A549 (cell line): Measurements from ENCODE around the gene HPGDS. TPM values are rescaled to one million over a fixed set of nuclear protein-coding genes. Genes with fewer than 3 reads are reported as not detected.

Experiments used
- ATAC-seq, 2 experiments: fragments of 200-7000 bp in 1 of 2; fragments of >200 bp in 1 of 2; cut with Nextera tagmentation in 1 of 2; cut with Tn5 transposase in 1 of 2; 3 replicates each; pipeline versions ENCODE4 v1.8.0 to v1.9.1; 2018 to 2020; ENCODE audit warnings: mild to moderate bottlenecking in 1 of 2, moderate library complexity in 1 of 2
- CTCF ChIA-PET: fragments of 300-600 bp; sonication (Branson Sonifier 250); formaldehyde crosslinking; extraction: SDS; loops from one replicate; lab custom pipeline; 2021; ENCODE audit warnings: antibody characterized with exemption, inconsistent platforms; lab: Yijun Ruan, JAX
- POLR2A ChIA-PET: fragments of 350-600 bp; formaldehyde crosslinking; extraction: SDS; loops from one replicate; lab custom pipeline; 2021; ENCODE audit warnings: antibody characterized with exemption, inconsistent platforms; lab: Yijun Ruan, JAX
- DNase-seq, 2 experiments: peaks; one replicate each; pipeline versions ENCODE4 v3.0.0 to v3.0.0-alpha.2; 2011 to 2016; ENCODE audit warnings: low read depth in 1 of 2, low spot score in 1 of 2
- FAIRE-seq: peaks from 2 replicates; lab custom pipeline; 2011; peaks lifted over from hg19 to GRCh38; lab: Jason Lieb, UNC
- H3K27ac ChIP-seq, 2 experiments: fragments of >200 bp; sonication (Bioruptor Twin); formaldehyde crosslinking; 3 replicates each; pipeline ENCODE4 v1.5.1; 2016 to 2017
- H3K4me1 ChIP-seq: fragments of >200 bp; sonication (Bioruptor Twin); formaldehyde crosslinking; 3 replicates; pipeline ENCODE4 v1.6.1; 2016
- H3K4me2 ChIP-seq: fragments of >200 bp; sonication (Bioruptor Twin); formaldehyde crosslinking; 3 replicates; pipeline ENCODE4 v1.6.1; 2016
- H3K4me3 ChIP-seq: fragments of >200 bp; sonication (Bioruptor Twin); formaldehyde crosslinking; 3 replicates; pipeline ENCODE4 v1.5.1; 2016
- H3K9me3 ChIP-seq: fragments of >200 bp; sonication (Bioruptor Twin); formaldehyde crosslinking; 3 replicates; pipeline ENCODE4 v1.6.1; 2016
- CBX2 ChIP-seq: fragments of 200-600 bp; sonication (generic); IDR thresholded peaks from 2 replicates; pipeline ENCODE4 v1.6.1; 2016; ENCODE audit warnings: low read depth, mild to moderate bottlenecking, borderline replicate concordance
- CBX8 ChIP-seq: fragments of 200-600 bp; sonication (generic); IDR thresholded peaks from 2 replicates; pipeline ENCODE4 v1.6.1; 2016
- CEBPB ChIP-seq, 2 experiments: fragments of >200 bp in 1 of 2; sonication (Bioruptor Twin) in 1 of 2; formaldehyde crosslinking in 1 of 2; IDR thresholded peaks; 2 replicates each; pipeline ENCODE4 v1.6.1; 2012 to 2016
- CHD2 ChIP-seq: fragments of 150-350 bp; IDR thresholded peaks from 2 replicates; pipeline ENCODE4 v1.6.1; 2014; ENCODE audit warnings: low read length; ENCODE audit not compliant: partially characterized antibody
- CHD4 ChIP-seq: fragments of 200-600 bp; sonication (generic); IDR thresholded peaks from 2 replicates; pipeline ENCODE4 v1.6.1; 2016; ENCODE audit warnings: antibody characterized with exemption, mild to moderate bottlenecking, borderline replicate concordance
- ESRRA ChIP-seq: fragments of 150-350 bp; IDR thresholded peaks from 2 replicates; pipeline ENCODE4 v1.6.1; 2014; ENCODE audit warnings: mild to moderate bottlenecking, low read length, borderline replicate concordance
- FOSB ChIP-seq: fragments of 250-450 bp; sonication (Bioruptor Pico); IDR thresholded peaks from 2 replicates; pipeline ENCODE4 v1.5.0; 2020; ENCODE audit warnings: mild to moderate bottlenecking, moderate library complexity
- FOXS1 ChIP-seq: fragments of 250-450 bp; sonication (Bioruptor Pico); IDR thresholded peaks from 2 replicates; pipeline ENCODE4 v1.5.0; 2020; ENCODE audit warnings: mild to moderate bottlenecking, moderate library complexity
- HDAC2 ChIP-seq: fragments of 200-600 bp; sonication (generic); IDR thresholded peaks from 2 replicates; pipeline ENCODE4 v1.6.1; 2016
- HOXA7 ChIP-seq: fragments of 250-450 bp; sonication (Bioruptor Pico); IDR thresholded peaks from 2 replicates; pipeline ENCODE4 v1.5.0; 2020; ENCODE audit warnings: mild to moderate bottlenecking, moderate library complexity
- JUNB ChIP-seq: fragments of >200 bp; sonication (Bioruptor Twin); formaldehyde crosslinking; IDR thresholded peaks from 2 replicates; pipeline ENCODE4 v1.6.1; 2016
- KDM1A ChIP-seq: fragments of 200-600 bp; sonication (generic); IDR thresholded peaks from 2 replicates; pipeline ENCODE4 v1.6.1; 2016; ENCODE audit warnings: low read depth, mild to moderate bottlenecking
- MYC ChIP-seq: IDR thresholded peaks from 2 replicates; pipeline ENCODE4 v1.6.1; 2012; ENCODE audit warnings: mild to moderate bottlenecking, inconsistent platforms, low read length, improper control_type of control experiment, borderline replicate concordance
- NR3C1 ChIP-seq: fragments of >200 bp; sonication (Bioruptor Twin); formaldehyde crosslinking; IDR thresholded peaks from 3 replicates; pipeline ENCODE4 v1.6.1; 2017
- POLR2A ChIP-seq: IDR thresholded peaks from 2 replicates; pipeline ENCODE4 v1.6.1; 2012; ENCODE audit warnings: mild to moderate bottlenecking, low read length
- RAD21 ChIP-seq, 2 experiments: fragments of >200 bp in 1 of 2; sonication (Bioruptor Twin) in 1 of 2; formaldehyde crosslinking in 1 of 2; IDR thresholded peaks in 1 of 2; conservative IDR thresholded peaks in 1 of 2; 2 replicates in 1 of 2; 3 replicates in 1 of 2; pipeline ENCODE4 v1.6.1; 2012 to 2018; ENCODE audit warnings: inconsistent platforms in 1 of 2
- RARB ChIP-seq: fragments of 250-450 bp; sonication (Bioruptor Pico); IDR thresholded peaks from 2 replicates; pipeline ENCODE4 v1.8.0; 2021; ENCODE audit warnings: mild to moderate bottlenecking, moderate library complexity
- RFX5 ChIP-seq: fragments of 450-650 bp; IDR thresholded peaks from 2 replicates; pipeline ENCODE4 v1.7.1; 2014; ENCODE audit warnings: antibody characterized with exemption, mild to moderate bottlenecking, moderate library complexity
- SMC3 ChIP-seq: fragments of >200 bp; sonication (Bioruptor Twin); formaldehyde crosslinking; IDR thresholded peaks from 3 replicates; pipeline ENCODE4 v1.6.1; 2018; ENCODE audit warnings: inconsistent platforms
- ZC3H11A ChIP-seq: fragments of 450-650 bp; IDR thresholded peaks from 2 replicates; pipeline ENCODE4 v1.6.1; 2014; ENCODE audit warnings: antibody characterized with exemption, mild to moderate bottlenecking
- ZFP36 ChIP-seq: fragments of 450-650 bp; IDR thresholded peaks from 2 replicates; pipeline ENCODE4 v1.6.1; 2014; ENCODE audit warnings: borderline replicate concordance; ENCODE audit not compliant: partially characterized antibody
- WGBS: methylation state at CpG from one replicate; pipeline ENCODE4 v1.1.6; 2017; ENCODE audit errors: missing lambda C conversion rate; 5-methylcytosine and 5-hydroxymethylcytosine counted together
- polyA plus RNA-seq, 4 experiments: library from polyadenylated mRNA; depleted of rRNA in 3 of 4; stranded (reverse); fragments of >200 nt; fragmentation: RNase III in 1 of 4; extraction: RNeasy Plus Mini Kit Qiagen cat#74134 plus additional on column Dnase treatment in 1 of 4; gene quantifications; 2 replicates in 3 of 4; 3 replicates in 1 of 4; pipeline ENCODE4 v1.2.3, GENCODE V29; 2011 to 2017
- TF ChIP-seq, protein P1 (sequence below): fragments of >200 bp; sonication (Bioruptor Twin); formaldehyde crosslinking; IDR thresholded peaks from 3 replicates; pipeline ENCODE4 v1.5.1; 2016
- TF ChIP-seq, protein P2 (sequence below): fragments of >200 bp; sonication (Bioruptor Twin); formaldehyde crosslinking; IDR thresholded peaks from 3 replicates; pipeline ENCODE4 v1.6.1; 2016
- TF ChIP-seq, protein P3 (sequence below): IDR thresholded peaks from 2 replicates; pipeline ENCODE4 v1.6.1; 2012
- TF ChIP-seq, protein P4 (sequence below): fragments of 450-650 bp; IDR thresholded peaks from 2 replicates; pipeline ENCODE4 v1.6.1; 2014; ENCODE audit warnings: antibody characterized with exemption

HPGDS gene
- polyA plus RNA-seq, 2 of the 4 experiments (the other 2 are of a cell fraction), result not detected

DNA sequence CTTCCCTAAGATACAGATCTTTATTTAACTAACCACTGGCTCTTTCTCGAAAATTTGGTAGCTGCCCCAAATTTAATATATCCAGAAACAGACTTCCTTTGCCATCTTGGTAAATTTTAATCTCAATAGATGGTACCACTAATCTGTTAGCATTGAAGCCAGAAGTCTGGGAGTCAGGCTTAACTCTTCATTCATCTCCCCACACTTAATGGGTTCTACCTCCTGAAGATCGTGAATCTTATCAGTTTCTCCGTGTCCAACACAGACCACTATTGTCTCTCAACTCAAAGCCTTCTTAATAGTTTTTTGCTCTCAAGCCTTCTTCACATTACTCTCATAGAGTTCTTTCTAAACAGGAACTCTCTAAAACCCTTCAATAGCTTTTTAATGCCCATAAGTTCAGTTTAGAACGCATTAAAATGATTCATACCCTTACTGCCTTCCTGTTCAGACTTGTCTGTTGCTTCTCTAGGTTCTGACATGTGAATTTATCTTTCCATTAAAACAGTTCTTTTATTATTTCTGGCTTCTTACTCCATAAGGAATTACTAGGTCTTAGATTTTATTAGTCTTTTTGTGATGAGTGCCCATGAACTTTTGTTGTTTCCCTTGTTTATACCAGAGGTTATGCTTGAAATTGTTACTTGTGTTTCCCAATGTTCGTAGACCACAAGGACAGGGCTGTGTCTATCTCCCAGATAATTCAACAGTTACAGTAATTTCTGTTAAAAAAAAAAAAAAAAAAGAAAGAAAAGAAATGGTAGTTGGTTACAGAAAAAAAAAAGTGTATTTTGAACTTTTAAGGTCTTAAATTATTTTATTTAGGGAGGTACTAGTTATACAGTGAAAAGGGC lies 80.2 kb downstream of the HPGDS start:
- Histone ChIP-seq H3K9me3 (no peaks in the 10 kb centered on the region), H3K4me3 (no peak overlapping the region), H3K4me1 (no peaks in the 10 kb centered on the region), H3K4me2 (no peak overlapping the region), H3K27ac (no peak overlapping the region)
- ATAC-seq (no peak), FAIRE-seq (no peak), DNase-seq (no peak)
- no peak for TF ChIP-seq MYC
- CTCF ChIA-PET, result no interaction called here
- WGBS, result 93% methylated on average over 5 of the region's 5 CpGs
- POLR2A ChIA-PET, result no interaction called here

DNA sequence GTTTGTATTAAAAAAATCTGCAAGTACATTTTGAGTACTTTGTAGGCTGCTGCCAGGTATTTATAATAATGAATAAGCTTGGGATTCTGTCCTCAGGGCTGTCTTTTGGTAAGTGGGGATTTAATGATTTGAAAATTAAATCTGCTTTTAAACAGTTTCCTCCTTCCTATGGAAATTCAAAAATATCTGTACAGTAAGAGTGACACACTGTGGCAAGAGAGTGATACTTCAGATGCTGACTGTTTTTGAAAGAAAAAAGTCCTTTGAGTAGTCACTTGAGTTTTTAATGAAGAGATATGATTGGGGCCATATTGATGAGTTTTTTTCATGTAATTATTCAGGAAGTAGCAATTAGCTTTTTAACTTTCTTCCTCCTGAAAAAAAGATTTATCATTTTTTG lies 85.8 kb downstream of the HPGDS start:
- no peak overlapping the region for H3K4me3 ChIP-seq
- H3K4me2 ChIP-seq, result no peak overlapping the region
- peak in 1 of 2 experiments; percentile 7 for DNase-seq
- TF ChIP-seq CHD4, result no peak
- TF ChIP-seq, protein P1, sequence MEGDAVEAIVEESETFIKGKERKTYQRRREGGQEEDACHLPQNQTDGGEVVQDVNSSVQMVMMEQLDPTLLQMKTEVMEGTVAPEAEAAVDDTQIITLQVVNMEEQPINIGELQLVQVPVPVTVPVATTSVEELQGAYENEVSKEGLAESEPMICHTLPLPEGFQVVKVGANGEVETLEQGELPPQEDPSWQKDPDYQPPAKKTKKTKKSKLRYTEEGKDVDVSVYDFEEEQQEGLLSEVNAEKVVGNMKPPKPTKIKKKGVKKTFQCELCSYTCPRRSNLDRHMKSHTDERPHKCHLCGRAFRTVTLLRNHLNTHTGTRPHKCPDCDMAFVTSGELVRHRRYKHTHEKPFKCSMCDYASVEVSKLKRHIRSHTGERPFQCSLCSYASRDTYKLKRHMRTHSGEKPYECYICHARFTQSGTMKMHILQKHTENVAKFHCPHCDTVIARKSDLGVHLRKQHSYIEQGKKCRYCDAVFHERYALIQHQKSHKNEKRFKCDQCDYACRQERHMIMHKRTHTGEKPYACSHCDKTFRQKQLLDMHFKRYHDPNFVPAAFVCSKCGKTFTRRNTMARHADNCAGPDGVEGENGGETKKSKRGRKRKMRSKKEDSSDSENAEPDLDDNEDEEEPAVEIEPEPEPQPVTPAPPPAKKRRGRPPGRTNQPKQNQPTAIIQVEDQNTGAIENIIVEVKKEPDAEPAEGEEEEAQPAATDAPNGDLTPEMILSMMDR, result peak; percentile 29; the same call in 2 of the 3 replicates
- TF ChIP-seq HOXA7 (CRISPR knock-in tag), result no peak
- TF ChIP-seq RAD21 (conservative IDR thresholded peaks at IDR 0.05 in 1 of 2, IDR thresholded peaks at IDR 0.05 in 1 of 2), result peak in 1 of 2 experiments; percentile 24; a peak in 2 of 5 replicates
- no peak for TF ChIP-seq NR3C1
- TF ChIP-seq, all 56 proteins: peak for 2
- ChIA-PET CTCF (interaction anchor here (0.9 kb wide), 1 partner anchor 11 kb away, joined by 3 read pairs; no protein-coding TSS in a partner anchor), POLR2A (no interaction called here)
- H3K27ac ChIP-seq, result no peak overlapping the region
- H3K9me3 ChIP-seq, result no peaks in the 10 kb centered on the region
- no peaks in the 10 kb centered on the region for H3K4me1 ChIP-seq
- ATAC-seq (no peak), FAIRE-seq (no peak)

- FAIRE-seq (no peak), ATAC-seq (no peak), DNase-seq (no peak)
- Histone ChIP-seq H3K4me3 (no peak overlapping the region), H3K4me1 (no peaks in the 10 kb centered on the region), H3K27ac (no peak overlapping the region), H3K4me2 (no peak overlapping the region), H3K9me3 (no peaks in the 10 kb centered on the region)
- TF ChIP-seq JUNB (no peak), CEBPB (IDR thresholded peaks at IDR 0.05) (no peak), ZFP36 (no peak), CBX8 (no peak), ESRRA (no peak), CBX2 (no peak)
- ChIA-PET POLR2A (no interaction called here), CTCF (interaction anchor here (0.9 kb wide), 1 partner anchor 11 kb away, joined by 3 read pairs; no protein-coding TSS in a partner anchor)
- WGBS, result 89% methylated on average over 8 of the region's 8 CpGs
Measured at GRCh38 chr4:94256144-94256783, 86.4 kb downstream of the HPGDS start.

- POLR2A ChIA-PET, result no interaction called here
- WGBS, result 81% methylated on average over 3 of the region's 3 CpGs
- Histone ChIP-seq H3K9me3 (no peaks in the 10 kb centered on the region), H3K27ac (no peak overlapping the region), H3K4me1 (no peaks in the 10 kb centered on the region), H3K4me3 (no peak overlapping the region), H3K4me2 (no peak overlapping the region)
- peak in 1 of 2 experiments; percentile 22 for DNase-seq
- CTCF ChIA-PET, result interaction anchor here (0.9 kb wide), 1 partner anchor 464 kb away, joined by 3 read pairs; no protein-coding TSS in a partner anchor
- ATAC-seq, result no peak
- FAIRE-seq, result no peak
- TF ChIP-seq RARB (CRISPR knock-in tag) (no peak), FOXS1 (no peak), POLR2A (no peak), RFX5 (no peak), JUNB (no peak), CHD2 (no peak), ZC3H11A (no peak), FOSB (CRISPR knock-in tag) (no peak), ESRRA (no peak), HDAC2 (no peak), SMC3 (no peak), NR3C1 (no peak), KDM1A (no peak), ZFP36 (no peak)
- TF ChIP-seq, protein P2, sequence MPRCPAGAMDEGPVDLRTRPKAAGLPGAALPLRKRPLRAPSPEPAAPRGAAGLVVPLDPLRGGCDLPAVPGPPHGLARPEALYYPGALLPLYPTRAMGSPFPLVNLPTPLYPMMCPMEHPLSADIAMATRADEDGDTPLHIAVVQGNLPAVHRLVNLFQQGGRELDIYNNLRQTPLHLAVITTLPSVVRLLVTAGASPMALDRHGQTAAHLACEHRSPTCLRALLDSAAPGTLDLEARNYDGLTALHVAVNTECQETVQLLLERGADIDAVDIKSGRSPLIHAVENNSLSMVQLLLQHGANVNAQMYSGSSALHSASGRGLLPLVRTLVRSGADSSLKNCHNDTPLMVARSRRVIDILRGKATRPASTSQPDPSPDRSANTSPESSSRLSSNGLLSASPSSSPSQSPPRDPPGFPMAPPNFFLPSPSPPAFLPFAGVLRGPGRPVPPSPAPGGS, result no peak
- TF ChIP-seq, protein P3, sequence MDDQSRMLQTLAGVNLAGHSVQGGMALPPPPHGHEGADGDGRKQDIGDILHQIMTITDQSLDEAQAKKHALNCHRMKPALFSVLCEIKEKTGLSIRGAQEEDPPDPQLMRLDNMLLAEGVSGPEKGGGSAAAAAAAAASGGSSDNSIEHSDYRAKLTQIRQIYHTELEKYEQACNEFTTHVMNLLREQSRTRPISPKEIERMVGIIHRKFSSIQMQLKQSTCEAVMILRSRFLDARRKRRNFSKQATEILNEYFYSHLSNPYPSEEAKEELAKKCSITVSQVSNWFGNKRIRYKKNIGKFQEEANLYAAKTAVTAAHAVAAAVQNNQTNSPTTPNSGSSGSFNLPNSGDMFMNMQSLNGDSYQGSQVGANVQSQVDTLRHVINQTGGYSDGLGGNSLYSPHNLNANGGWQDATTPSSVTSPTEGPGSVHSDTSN, result no peak
- TF ChIP-seq, protein P4, sequence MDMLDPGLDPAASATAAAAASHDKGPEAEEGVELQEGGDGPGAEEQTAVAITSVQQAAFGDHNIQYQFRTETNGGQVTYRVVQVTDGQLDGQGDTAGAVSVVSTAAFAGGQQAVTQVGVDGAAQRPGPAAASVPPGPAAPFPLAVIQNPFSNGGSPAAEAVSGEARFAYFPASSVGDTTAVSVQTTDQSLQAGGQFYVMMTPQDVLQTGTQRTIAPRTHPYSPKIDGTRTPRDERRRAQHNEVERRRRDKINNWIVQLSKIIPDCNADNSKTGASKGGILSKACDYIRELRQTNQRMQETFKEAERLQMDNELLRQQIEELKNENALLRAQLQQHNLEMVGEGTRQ, result no peak
Measured at GRCh38 chr4:94253036-94253435, 89.6 kb downstream of the HPGDS start.
